SU-DHL-6 (cell line): ENCODE measurements around the gene BMPR1A.

Experiments used
- H2AFZ ChIP-seq: fragments of 200-600 bp; sonication (generic); 2 replicates; pipeline ENCODE4 v1.6.1; 2014; ENCODE audit warnings: low read depth, mild to moderate bottlenecking, moderate library complexity, mixed read lengths, antibody characterized with exemption, low read length; ENCODE audit not compliant: severe bottlenecking
- H3F3A ChIP-seq: fragments of 200-600 bp; shearing (Covaris generic); 2 replicates; pipeline ENCODE4 v1.6.0; 2016; ENCODE audit warnings: antibody characterized with exemption, mild to moderate bottlenecking; ENCODE audit not compliant: insufficient read depth
- H3K27ac ChIP-seq: fragments of 200-600 bp; sonication (generic); 2 replicates; pipeline ENCODE4 v1.5.1; 2016; ENCODE audit warnings: low read depth, mild to moderate bottlenecking, low read length, moderate library complexity, mixed read lengths
- H3K27me3 ChIP-seq: fragments of 200-600 bp; sonication (generic), shearing (Covaris generic); 2 replicates; pipeline ENCODE4 v1.6.0; 2014; ENCODE audit warnings: mild to moderate bottlenecking, low read length
- H3K36me3 ChIP-seq: fragments of 200-600 bp; sonication (generic); 2 replicates; pipeline ENCODE4 v1.6.1; 2014; ENCODE audit warnings: mild to moderate bottlenecking, low read length, mixed read lengths
- H3K4me2 ChIP-seq: fragments of 300-600, 200-600 bp; shearing (Covaris generic), sonication (generic); 2 replicates; pipeline ENCODE4 v1.6.0; 2014; ENCODE audit warnings: low read length, low read depth, mild to moderate bottlenecking; ENCODE audit not compliant: poor library complexity, severe bottlenecking
- H3K4me3 ChIP-seq: fragments of 200-600 bp; sonication (generic); 2 replicates; pipeline ENCODE4 v1.5.1; 2014; ENCODE audit warnings: antibody characterized with exemption, low read length, mild to moderate bottlenecking, mixed read lengths; ENCODE audit not compliant: insufficient read depth, poor library complexity, severe bottlenecking
- H3K79me2 ChIP-seq: fragments of 200-600 bp; sonication (generic); 2 replicates; pipeline ENCODE4 v1.6.1; 2014; ENCODE audit warnings: mild to moderate bottlenecking, low read length, moderate library complexity; ENCODE audit not compliant: insufficient read depth
- H3K9ac ChIP-seq: fragments of 200-600 bp; sonication (generic); 2 replicates; pipeline ENCODE4 v1.7.0; 2014; ENCODE audit warnings: mild to moderate bottlenecking, low read length
- H3K9me2 ChIP-seq: fragments of 200-600 bp; sonication (generic); replicated peaks from 2 replicates; pipeline ENCODE4 v1.6.1; 2014; ENCODE audit warnings: low read length; ENCODE audit not compliant: insufficient read depth
- H3K9me3 ChIP-seq: fragments of 200-600 bp; sonication (generic); 2 replicates; pipeline ENCODE4 v1.6.1; 2014; ENCODE audit warnings: low read length, mixed read lengths; ENCODE audit not compliant: insufficient read depth
- H4K20me1 ChIP-seq: fragments of 200-600 bp; sonication (generic); 2 replicates; pipeline ENCODE4 v1.6.1; 2014; ENCODE audit warnings: low read depth, mild to moderate bottlenecking, antibody characterized with exemption, low read length, moderate library complexity, mixed read lengths
- EZH2phosphoT487 ChIP-seq: fragments of 200-600 bp; sonication (generic), shearing (Covaris generic); conservative IDR thresholded peaks from 2 replicates; pipeline ENCODE4 v1.6.1; 2018; ENCODE audit warnings: mild to moderate bottlenecking, antibody characterized with exemption, low read length, moderate library complexity, mixed read lengths
- TF ChIP-seq, protein P1 (sequence below): fragments of 200-600 bp; sonication (generic); IDR thresholded peaks from one replicate; pipeline ENCODE4 v1.5.1; 2017; ENCODE audit warnings: antibody characterized with exemption, mild to moderate bottlenecking, low read length, moderate library complexity; ENCODE audit not compliant: insufficient read depth, poor library complexity, severe bottlenecking

Gene BMPR1A

DNA sequence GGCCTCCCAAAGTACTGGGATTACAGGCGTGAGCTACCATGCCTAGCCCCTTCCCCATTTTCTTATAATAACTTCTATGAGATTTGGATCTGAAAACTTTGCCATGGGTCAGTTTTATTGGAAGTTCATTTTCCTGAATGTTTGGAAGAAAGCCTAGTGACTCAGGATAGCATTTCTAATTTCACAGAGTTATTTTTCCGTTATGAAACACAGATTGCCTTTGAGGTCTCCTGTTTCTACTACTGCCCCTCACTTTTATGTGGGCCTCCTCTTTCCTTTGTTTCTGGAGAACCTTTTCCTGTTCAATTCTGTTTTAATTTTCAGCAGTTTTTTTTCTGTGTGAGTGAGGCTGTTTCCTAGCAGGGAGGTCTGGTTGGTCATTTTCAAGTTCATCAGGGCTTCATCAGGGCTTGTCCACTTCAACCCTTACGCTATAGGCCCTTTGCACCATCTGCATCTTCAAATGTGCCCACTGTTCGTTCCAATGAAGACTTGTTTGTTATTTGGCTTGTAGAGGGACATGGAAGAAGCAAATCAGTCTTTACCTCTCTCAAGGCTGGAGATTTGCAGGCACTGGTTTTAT is 58.7 kb downstream of the BMPR1A start:
- Histone ChIP-seq H3K36me3 (no peaks in the 10 kb centered on the region), H3K4me2 (no peak overlapping the region), H3K9me3 (no peaks in the 10 kb centered on the region), H3K27me3 (no peaks in the 10 kb centered on the region), H3K9ac (no peak overlapping the region), H3K4me3 (no peak overlapping the region), H3K27ac (no peak overlapping the region), H3K9me2 (no peaks in the 10 kb centered on the region), H3K79me2 (peaks cover 61% of the 10 kb centered on the region), H3F3A (no peaks in the 10 kb centered on the region), H2AFZ (no peak overlapping the region), H4K20me1 (no peaks in the 10 kb centered on the region)
- no peak for TF ChIP-seq EZH2phosphoT487
- TF ChIP-seq, protein P1, sequence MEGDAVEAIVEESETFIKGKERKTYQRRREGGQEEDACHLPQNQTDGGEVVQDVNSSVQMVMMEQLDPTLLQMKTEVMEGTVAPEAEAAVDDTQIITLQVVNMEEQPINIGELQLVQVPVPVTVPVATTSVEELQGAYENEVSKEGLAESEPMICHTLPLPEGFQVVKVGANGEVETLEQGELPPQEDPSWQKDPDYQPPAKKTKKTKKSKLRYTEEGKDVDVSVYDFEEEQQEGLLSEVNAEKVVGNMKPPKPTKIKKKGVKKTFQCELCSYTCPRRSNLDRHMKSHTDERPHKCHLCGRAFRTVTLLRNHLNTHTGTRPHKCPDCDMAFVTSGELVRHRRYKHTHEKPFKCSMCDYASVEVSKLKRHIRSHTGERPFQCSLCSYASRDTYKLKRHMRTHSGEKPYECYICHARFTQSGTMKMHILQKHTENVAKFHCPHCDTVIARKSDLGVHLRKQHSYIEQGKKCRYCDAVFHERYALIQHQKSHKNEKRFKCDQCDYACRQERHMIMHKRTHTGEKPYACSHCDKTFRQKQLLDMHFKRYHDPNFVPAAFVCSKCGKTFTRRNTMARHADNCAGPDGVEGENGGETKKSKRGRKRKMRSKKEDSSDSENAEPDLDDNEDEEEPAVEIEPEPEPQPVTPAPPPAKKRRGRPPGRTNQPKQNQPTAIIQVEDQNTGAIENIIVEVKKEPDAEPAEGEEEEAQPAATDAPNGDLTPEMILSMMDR: no peak

DNA sequence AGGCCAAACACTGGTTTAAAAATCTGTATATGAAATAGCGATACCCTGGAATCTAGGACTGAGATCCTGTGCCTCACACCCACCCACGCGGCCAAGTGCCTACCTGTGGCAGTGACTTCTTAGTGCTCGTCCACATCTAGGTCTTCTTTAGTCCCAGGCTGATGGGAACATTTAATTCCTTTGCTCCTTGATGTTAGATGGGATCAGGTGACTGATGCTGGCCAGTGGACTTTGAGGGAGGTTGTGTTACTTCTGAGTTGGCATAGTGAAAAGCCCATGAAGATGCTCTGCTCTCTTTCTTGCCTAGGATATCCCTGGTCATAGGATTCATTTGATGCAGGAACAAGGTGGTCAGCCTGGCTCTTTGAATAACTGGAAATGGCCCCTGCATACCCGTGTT is 59.2 kb downstream of the BMPR1A start:
- Histone ChIP-seq H3K79me2 (peaks cover 57% of the 10 kb centered on the region), H2AFZ (no peak overlapping the region), H3K27ac (no peak overlapping the region)

DNA sequence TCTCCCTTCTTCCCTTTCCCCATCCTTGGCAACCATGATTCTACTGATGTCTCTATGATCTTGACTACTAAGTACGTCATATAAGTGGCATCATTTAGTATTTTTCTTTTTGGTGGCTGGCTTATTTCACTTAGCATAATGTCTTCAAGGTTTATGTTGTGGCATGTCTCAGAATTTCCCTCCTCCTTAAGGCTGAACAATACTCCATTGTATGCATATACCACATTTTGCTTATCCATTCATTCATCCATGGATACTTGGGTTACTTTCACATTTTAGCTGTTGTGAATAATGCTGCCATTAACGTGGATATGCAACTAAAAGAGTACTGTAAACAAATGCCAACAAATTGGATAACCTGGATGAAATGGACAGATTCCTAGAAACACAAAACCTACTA is 60.8 kb downstream of the BMPR1A start:
- Histone ChIP-seq H3K4me3 (no peak overlapping the region), H3K79me2 (peaks cover 41% of the 10 kb centered on the region), H3K9ac (no peak overlapping the region), H4K20me1 (no peaks in the 10 kb centered on the region), H3F3A (no peaks in the 10 kb centered on the region), H3K27ac (no peak overlapping the region), H3K4me2 (no peak overlapping the region), H3K9me3 (no peaks in the 10 kb centered on the region), H3K27me3 (no peaks in the 10 kb centered on the region), H3K9me2 (no peaks in the 10 kb centered on the region), H2AFZ (no peak overlapping the region), H3K36me3 (no peaks in the 10 kb centered on the region)
- TF ChIP-seq EZH2phosphoT487: no peak
- TF ChIP-seq, protein P1: no peak

More for the DNA sequence above, 59.2 kb downstream of the BMPR1A start:
- Histone ChIP-seq H3K4me3 (no peak overlapping the region), H3K27me3 (no peaks in the 10 kb centered on the region), H3F3A (no peaks in the 10 kb centered on the region), H3K9me2 (no peaks in the 10 kb centered on the region), H4K20me1 (no peaks in the 10 kb centered on the region), H3K4me2 (no peak overlapping the region), H3K9me3 (no peaks in the 10 kb centered on the region), H3K36me3 (no peaks in the 10 kb centered on the region), H3K9ac (no peak overlapping the region)
- TF ChIP-seq, protein P1: no peak
- TF ChIP-seq EZH2phosphoT487: no peak
